GM23338 (cell line): ENCODE results near the gene SCGB1C2.
"Not testable (repeated sequence)": the region's sequence is repeated elsewhere in the genome, so short reads cannot be mapped to it uniquely, and the experiment has no call there.

Experiments used
- EZH2 ChIP-seq: fragments of 200-600 bp; sonication (generic); IDR thresholded peaks from one replicate; pipeline ENCODE4 v1.8.0; 2017; ENCODE audit warnings: antibody characterized with exemption, mild to moderate bottlenecking, low read depth; ENCODE audit not compliant: unreplicated experiment
- ZNF114 ChIP-seq: fragments of 250-450 bp; sonication (Bioruptor Pico); IDR thresholded peaks from 2 replicates; pipeline ENCODE4 v1.5.0; 2020; ENCODE audit warnings: mild to moderate bottlenecking, moderate library complexity
- TF ChIP-seq, protein P1 (sequence below), 2 experiments: fragments of 200-600 bp in 1 of 2; sonication (generic) in 1 of 2; conservative IDR thresholded peaks; 2 replicates each; pipeline versions ENCODE4 v1.5.1 to v1.6.1; 2016 to 2017; ENCODE audit warnings: antibody characterized with exemption in 2 of 2, low read depth in 2 of 2, mild to moderate bottlenecking in 2 of 2, moderate library complexity in 1 of 2
- TF ChIP-seq, protein P2 (sequence below): IDR thresholded peaks from one replicate; pipeline ENCODE4 v1.6.1; 2018; ENCODE audit warnings: antibody characterized with exemption; ENCODE audit not compliant: unreplicated experiment

DNA sequence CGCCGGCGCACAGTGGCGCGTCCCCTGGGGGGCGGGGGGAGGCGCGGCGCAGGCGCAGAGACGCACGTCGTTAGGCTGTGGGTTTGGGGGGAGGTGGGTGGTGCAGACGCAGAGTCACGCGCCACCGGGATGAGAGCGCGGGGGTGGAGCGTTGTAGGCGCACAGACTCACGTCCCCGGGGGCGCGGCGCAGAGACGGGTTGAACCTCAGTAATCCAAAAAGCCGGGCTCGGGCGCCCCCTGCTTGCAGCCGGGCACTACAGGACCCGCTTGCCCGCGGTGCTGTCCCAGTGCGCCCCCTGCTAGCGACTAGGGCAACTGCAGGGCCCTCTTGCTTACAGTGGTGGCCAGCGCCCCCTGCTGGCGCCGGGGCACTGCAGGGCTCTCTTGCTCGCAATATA is 3.4 kb upstream of the SCGB1C2 start:
- TF ChIP-seq EZH2; ZNF114 (CRISPR knock-in tag): not testable (repeated sequence)
- TF ChIP-seq, protein P1, sequence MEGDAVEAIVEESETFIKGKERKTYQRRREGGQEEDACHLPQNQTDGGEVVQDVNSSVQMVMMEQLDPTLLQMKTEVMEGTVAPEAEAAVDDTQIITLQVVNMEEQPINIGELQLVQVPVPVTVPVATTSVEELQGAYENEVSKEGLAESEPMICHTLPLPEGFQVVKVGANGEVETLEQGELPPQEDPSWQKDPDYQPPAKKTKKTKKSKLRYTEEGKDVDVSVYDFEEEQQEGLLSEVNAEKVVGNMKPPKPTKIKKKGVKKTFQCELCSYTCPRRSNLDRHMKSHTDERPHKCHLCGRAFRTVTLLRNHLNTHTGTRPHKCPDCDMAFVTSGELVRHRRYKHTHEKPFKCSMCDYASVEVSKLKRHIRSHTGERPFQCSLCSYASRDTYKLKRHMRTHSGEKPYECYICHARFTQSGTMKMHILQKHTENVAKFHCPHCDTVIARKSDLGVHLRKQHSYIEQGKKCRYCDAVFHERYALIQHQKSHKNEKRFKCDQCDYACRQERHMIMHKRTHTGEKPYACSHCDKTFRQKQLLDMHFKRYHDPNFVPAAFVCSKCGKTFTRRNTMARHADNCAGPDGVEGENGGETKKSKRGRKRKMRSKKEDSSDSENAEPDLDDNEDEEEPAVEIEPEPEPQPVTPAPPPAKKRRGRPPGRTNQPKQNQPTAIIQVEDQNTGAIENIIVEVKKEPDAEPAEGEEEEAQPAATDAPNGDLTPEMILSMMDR (conservative IDR thresholded peaks at IDR 0.05; ENCODE audit: low read depth in 2 of 2), result not testable (repeated sequence)
- TF ChIP-seq, protein P2, sequence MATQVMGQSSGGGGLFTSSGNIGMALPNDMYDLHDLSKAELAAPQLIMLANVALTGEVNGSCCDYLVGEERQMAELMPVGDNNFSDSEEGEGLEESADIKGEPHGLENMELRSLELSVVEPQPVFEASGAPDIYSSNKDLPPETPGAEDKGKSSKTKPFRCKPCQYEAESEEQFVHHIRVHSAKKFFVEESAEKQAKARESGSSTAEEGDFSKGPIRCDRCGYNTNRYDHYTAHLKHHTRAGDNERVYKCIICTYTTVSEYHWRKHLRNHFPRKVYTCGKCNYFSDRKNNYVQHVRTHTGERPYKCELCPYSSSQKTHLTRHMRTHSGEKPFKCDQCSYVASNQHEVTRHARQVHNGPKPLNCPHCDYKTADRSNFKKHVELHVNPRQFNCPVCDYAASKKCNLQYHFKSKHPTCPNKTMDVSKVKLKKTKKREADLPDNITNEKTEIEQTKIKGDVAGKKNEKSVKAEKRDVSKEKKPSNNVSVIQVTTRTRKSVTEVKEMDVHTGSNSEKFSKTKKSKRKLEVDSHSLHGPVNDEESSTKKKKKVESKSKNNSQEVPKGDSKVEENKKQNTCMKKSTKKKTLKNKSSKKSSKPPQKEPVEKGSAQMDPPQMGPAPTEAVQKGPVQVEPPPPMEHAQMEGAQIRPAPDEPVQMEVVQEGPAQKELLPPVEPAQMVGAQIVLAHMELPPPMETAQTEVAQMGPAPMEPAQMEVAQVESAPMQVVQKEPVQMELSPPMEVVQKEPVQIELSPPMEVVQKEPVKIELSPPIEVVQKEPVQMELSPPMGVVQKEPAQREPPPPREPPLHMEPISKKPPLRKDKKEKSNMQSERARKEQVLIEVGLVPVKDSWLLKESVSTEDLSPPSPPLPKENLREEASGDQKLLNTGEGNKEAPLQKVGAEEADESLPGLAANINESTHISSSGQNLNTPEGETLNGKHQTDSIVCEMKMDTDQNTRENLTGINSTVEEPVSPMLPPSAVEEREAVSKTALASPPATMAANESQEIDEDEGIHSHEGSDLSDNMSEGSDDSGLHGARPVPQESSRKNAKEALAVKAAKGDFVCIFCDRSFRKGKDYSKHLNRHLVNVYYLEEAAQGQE, result not testable (repeated sequence)
